Esophagus muscularis mucosa (tissue), 3 donors: ENCODE results near the gene PDE4DIP.
"Not testable (repeated sequence)": the region's sequence is repeated elsewhere in the genome, so short reads cannot be mapped to it uniquely, and the experiment has no call there.

Experiments
- EP300 ChIP-seq: sonication (generic); formaldehyde crosslinking; IDR thresholded peaks from one replicate; pipeline ENCODE4 v1.6.1; 2017; ENCODE audit warnings: antibody characterized with exemption
- TF ChIP-seq, protein P1 (sequence below), 3 experiments: fragments of 200-600 bp in 2 of 3; fragments of 450-650 bp in 1 of 3; sonication (generic) in 2 of 3; IDR thresholded peaks; one replicate each; pipeline ENCODE4 v1.5.1; 2017 to 2019; ENCODE audit warnings: antibody characterized with exemption in 3 of 3, mild to moderate bottlenecking in 2 of 3, moderate library complexity in 1 of 3

DNA sequence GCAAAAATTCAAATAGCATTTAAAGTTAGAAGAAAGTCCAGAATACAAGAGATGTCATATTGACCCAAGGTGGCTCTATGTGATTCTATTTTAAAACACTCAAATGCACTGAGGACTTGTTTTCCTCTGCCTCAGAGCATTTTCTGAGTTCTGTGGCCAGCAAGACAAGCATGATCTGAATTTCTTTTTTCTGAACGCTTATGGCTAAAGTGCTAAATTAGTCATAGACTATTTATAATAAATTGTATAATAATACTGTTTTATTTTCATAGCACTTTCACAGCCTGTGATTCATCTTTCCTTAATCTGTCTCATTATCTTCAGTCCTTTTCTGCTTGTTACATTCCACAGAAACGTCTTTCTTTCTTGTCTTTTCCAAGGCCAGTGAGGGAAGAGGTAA is 7.5 kb downstream of the PDE4DIP start:
- TF ChIP-seq EP300, result not testable (repeated sequence)
- TF ChIP-seq, protein P1, sequence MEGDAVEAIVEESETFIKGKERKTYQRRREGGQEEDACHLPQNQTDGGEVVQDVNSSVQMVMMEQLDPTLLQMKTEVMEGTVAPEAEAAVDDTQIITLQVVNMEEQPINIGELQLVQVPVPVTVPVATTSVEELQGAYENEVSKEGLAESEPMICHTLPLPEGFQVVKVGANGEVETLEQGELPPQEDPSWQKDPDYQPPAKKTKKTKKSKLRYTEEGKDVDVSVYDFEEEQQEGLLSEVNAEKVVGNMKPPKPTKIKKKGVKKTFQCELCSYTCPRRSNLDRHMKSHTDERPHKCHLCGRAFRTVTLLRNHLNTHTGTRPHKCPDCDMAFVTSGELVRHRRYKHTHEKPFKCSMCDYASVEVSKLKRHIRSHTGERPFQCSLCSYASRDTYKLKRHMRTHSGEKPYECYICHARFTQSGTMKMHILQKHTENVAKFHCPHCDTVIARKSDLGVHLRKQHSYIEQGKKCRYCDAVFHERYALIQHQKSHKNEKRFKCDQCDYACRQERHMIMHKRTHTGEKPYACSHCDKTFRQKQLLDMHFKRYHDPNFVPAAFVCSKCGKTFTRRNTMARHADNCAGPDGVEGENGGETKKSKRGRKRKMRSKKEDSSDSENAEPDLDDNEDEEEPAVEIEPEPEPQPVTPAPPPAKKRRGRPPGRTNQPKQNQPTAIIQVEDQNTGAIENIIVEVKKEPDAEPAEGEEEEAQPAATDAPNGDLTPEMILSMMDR (IDR thresholded peaks at IDR 0.05), result not testable (repeated sequence)
